GM21526 (cell line): ENCODE results near the gene RASL10A.

Source experiments
- ATAC-seq: cut with Tn5 transposase; IDR thresholded peaks from one replicate; pipeline ENCODE4 v1.9.1; 2021; ENCODE audit warnings: moderate library complexity; ENCODE audit not compliant: unreplicated experiment, low FRiP score

Gene RASL10A

DNA sequence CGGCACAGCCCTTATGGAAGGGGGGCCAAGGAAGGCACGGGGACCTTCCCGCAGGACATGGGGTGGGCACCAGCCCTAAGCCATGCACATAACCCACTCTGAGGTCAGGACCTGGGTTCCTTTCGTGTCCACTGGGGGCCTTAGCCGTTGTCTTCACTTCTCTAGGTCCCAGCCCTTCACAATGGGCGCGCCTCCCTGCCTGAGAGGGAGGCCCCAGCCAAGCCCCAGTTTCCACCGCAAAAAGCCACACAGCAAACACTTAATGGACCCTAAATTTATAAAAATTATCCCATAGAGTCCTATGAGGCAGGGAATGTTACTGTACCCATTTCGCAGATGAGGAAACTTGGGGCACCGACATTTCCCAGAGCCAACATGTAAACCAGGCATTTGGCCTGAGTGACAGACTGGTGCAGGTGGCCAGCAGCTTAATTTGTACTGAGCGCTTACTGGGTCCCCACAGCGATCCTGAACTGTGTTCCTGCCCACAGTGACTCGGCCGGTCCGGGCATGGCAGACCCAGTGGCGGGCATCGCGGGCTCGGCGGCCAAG lies 7.8 kb downstream of the RASL10A start:
- no peak for ATAC-seq

DNA sequence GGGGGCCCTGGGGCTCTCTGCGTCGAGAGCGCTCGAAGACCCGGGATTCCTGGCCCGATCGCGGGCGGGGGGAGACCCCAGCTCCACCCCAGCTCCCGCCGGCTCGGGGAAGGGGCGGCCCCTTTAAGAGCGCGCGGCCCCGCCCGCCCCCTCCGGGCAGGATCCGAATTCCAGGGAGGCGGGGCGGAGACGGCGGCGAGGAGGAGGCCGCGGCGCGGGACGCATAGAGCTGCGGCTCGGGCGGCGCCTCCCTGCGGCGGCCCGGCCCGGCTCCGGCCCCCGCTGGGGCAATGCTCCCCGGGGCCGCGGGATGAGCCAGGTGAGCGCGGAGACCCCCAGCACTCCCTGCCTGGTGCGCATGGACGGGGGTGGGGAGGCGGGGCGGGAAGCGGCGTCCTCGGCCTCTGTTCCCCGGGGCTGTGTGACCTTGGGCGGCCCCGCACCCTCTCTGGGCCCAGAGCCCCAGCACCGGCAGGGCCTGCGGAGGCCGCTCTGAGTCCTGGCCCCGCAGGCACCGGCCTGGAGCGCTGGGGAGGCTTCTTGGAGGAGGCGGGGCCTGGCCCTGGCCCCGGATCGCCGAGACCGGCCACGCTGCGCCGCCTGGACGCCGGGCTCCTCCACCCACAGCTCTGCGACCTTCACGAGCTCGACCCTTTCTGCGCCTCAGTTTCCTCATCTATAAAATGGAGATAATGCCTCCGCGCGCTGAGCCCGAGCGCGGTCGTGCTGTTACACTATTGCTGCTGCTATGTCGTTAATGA lies 8.5 kb downstream of the RASL10A start:
- ATAC-seq, result no peak

DNA sequence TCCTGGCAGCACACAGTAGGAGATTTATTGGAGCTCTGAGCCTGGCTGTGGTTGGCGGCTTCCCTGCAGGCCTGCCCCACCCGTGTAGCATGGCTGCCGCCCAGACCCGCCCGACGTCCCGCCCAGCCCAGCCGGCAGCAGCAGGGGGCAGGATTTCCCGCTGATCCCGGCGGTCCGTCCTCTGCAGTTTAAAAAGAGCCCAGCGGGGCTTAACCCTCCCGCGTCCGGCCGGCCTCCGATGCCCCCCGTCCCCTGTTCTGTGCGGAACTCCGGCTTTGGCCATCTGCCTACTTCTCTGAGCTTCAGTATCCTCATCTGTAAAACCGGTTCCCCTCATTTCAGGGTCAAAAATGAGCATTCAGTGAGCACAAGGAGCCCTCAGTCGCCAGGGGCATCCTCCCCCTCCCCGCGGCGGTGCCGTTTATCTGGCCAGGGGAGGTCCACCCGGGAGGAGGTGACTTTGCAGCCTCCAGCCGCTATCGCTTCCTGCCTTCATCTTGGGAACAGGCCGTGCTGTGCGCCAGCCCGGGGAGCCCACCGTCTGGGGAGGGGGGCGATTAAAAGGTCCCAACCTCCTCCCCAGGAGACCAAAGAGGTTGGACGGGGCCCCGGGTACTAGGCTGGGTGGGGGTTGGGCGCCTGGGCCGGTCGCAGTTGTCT lies 9.2 kb downstream of the RASL10A start, which contains the start of gene GAS2L1:
Gene GAS2L1, plus strand, starts transcription at position 476 of the 660 bp plus-strand sequence. CDS start 1,456 bp downstream, outside the sequence.
- ATAC-seq, result no peak

DNA sequence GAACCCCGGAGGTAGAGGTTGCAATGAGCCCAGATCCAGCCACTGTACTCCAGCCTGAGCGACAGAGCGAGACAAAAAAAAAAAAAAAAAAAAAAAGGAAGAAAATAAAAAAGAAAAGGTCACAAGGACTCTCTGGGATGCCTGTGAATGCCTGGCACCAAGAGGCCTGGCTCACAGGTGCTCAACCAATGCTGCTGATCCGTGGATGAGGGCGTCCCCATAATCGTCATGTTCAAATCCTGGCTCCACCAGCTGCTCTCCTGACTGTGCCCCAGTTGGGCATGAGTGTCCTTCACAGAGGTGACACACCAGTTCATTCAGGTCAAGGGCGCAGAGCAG lies 9.7 kb downstream of the RASL10A start:
- ATAC-seq, result no peak

DNA sequence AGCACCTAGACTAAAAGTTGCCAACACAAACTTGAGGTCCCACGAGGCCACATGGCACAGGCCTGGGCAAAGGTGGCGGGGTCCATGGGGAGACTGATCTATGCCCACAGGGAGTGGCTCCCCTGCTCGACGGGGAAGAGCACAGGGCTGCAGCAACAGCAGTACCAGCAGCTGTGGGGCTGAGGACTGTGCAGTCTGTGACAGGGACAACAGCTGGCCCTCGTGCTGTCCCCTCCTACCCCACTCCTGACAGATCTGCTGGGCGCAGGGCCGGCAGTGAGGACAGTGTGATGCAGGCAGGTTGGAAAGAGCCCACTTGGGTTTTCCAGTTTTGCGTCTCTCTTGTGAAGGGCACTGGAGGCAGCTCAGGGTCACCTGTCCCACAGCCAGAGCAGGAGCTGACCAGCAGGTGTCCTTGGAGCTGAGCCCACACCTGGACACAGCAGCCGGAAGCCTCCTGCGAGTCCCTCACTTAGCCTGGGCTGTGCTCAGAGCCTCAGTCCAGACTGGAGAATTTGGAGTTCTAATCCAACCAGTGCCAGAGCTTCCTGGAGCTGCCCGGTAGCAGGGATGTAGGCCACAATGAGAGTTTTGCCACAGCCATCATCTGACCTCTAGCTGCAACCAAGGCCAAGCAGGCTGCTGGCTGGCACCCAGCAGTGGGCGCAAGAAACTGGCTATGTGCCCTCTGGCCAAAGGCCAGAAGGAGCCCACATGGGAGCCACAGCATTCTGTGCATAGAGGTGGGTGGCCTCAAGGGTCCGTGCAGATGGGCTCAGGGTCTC lies 12.6 kb downstream of the RASL10A start:
- ATAC-seq, result no peak

DNA sequence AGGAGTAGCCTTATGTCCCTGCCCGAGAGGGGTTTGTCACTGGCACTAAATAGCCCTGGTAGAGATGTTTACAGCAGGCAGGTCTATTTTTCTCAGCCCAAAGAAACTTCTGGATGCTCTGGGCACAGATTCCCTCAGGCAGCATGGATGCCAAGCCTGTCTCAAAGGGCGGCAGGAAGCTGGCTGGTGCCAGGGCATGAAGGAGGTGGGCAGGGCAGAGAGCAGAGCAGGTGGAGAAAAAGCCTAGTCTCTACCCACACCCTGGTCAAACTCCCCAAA lies 13.2 kb downstream of the RASL10A start:
- ATAC-seq, result no peak

DNA sequence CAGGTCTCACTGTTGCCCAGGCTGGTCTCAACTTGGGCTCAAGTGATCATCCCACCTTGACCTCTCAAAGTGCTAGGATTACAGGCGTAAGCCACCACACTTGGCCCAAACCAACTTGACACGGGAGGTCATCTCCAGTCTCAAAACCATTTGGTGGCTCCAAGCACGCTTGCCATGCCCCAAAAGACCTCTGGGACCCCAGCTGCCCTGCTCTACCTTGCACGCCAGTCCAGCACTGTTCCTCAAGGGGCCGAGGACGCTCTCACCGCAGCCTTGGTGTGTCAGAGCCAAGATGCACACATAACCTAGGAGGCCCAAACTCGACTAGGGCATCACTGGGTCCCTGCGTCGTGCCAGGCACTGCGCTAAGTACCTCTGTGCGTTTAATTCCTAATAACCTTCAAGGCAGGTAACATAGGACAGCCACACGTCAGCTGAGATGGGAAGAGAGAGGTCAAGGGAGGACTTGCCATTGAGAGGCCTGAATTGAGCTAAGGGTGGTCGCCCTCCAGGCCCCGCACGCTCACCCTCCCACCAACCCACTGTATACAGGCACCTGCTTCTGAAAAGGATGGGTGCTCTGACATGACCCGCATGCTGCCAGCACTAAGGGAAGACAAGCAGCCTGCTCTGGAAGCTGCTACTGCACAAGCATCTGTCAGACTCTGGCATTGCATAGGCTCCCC lies 13.6 kb downstream of the RASL10A start:
- no peak for ATAC-seq

DNA sequence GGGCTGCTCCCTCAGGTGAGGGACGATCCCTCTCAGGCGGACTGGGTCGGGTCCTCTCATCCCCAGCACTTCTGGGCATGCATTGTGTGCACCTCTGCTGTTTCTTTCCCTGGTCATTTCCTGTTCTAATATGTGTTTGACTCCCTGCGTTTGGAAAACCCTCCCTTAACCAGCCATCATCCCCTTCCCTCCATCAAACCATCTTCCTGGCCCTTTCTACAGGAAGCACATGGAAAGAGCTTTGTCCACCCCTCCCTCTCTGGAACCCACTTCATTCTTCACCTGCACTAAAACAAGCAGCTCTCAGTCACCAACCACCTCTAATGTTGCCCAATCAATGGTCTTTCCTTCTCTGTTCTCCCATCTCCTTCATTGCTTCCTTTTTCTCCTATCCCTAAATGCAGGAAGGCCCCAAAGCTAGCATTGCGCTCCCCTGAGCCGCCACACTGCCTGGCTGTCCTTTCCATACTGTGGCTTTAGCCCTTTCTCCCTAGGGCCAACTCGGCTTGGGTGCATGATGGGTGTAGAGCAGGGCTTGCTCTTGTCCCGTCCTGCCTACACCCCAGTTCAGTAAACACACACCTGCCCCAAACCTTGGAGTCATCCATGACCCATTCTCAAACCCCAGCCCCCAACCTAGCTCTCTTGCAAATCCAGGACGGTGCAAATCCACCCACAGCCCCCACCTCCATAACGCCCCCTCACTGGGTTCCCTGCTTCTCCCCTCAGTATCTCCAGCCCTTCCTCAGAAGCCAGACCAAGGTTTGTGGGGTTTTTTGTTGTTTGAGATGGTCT lies 14.5 kb downstream of the RASL10A start:
- no peak for ATAC-seq

DNA sequence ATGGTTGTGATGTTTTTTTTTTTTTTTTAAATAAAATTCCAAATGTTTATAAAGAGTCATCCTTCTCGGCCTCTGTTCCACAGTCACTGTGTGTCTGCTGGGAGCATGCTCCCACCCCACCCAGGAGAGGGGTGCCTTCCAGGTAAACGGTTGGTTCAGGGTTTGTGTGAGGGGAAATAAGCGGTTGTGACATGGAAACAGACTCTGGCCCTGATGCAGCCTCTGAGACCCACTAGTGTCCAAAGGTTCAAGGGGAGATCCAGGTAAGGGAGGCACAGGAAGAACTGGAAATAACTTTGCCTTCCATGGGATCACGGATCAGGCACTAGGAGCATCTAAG lies 15.1 kb downstream of the RASL10A start:
- no peak for ATAC-seq

DNA sequence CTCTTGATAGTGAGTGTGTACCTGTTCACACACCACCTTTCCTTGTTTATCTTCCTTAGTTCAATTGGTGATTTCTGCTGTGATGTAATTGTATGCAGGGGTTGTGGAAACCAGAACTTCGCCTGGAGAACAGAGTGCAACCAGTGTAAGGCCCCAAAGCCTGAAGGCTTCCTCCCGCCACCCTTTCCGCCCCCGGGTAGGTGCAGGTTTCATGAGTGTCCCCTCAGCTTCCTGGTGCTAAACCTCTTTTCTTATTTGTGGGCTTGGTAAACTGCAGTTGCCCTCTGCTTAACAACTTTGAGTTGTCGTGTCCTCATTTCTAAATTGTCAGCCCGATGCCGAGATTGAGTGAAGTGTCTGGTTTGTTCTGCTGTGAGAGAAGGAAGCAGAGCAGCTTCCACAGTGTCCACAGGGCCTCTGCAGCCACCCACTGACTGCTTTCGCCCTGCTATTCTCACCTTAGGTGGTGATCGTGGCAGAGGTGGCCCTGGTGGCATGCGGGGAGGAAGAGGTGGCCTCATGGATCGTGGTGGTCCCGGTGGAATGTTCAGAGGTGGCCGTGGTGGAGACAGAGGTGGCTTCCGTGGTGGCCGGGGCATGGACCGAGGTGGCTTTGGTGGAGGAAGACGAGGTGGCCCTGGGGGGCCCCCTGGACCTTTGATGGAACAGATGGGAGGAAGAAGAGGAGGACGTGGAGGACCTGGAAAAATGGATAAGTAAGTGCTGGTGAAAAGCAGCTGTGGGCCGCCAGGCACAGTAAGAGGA lies 16.2 kb downstream of the RASL10A start:
- ATAC-seq, result no peak

DNA sequence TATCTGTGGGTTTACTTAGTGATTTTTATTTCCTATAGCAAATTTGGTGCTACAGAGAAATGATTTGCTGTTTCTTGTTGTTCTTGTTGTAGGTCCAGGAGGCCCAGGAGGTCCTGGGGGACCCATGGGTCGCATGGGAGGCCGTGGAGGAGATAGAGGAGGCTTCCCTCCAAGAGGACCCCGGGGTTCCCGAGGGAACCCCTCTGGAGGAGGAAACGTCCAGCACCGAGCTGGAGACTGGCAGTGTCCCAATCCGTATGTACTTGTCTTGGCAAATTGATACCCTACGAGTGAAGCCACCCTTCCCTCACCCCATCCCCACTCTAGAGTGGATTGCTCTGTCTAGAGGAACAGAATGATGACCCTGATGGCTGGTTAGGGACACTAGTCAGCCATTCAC lies 16.9 kb downstream of the RASL10A start:
- no peak for ATAC-seq

DNA sequence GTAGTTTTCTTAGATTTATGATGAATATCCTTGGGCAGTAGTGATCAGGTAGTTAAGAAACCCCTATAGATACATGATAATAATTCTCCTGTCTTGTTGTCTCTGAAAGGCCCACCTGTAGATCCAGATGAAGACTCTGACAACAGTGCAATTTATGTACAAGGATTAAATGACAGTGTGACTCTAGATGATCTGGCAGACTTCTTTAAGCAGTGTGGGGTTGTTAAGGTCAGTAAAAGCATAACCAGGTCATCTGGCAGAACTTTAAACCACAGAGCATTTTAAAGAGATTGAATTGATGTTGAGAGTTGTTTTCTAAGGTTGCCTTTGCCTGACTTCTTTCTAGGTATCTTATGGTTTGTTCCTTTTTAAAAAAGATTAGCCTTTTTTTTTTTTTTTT lies 23.1 kb downstream of the RASL10A start:
- ATAC-seq, result no peak

DNA sequence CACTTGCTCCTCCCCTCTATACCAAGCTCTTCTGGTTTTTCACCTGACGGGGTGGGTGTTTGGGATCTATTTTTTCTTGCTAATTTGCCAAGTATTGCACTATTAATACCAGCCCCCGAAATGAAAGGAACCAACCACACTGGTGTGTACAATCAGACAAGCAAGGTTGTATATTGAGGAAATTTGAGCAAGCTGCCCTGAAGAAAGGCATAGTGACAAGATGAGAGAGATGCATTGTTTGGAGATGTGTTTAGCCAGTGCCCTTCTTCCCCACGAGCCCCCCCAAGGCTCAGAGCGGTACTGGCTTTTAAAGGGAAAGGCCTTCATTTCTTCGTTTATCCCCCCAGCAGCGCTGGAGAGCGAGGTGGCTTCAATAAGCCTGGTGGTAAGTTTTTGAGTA lies 24.3 kb downstream of the RASL10A start:
- ATAC-seq, result no peak

DNA sequence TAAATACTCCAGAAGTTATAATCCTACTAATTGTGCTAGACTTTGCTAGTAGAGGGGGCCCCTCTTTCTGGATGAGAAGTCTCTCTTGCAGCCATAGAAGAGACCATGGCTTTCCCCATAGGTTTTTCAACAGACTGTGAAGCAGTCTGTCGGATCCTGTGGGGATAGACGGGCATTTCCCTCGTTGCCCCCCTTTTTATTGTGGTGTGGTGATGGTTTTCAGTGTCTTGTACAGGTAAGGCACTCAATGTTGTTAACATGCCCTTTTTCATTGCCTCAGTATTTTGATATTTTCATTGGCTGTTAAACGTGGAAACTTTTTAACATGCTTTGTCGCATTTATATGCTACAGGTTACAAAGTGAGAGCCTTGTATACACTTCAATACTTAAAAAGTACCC lies 25.4 kb downstream of the RASL10A start:
- ATAC-seq, result no peak

DNA sequence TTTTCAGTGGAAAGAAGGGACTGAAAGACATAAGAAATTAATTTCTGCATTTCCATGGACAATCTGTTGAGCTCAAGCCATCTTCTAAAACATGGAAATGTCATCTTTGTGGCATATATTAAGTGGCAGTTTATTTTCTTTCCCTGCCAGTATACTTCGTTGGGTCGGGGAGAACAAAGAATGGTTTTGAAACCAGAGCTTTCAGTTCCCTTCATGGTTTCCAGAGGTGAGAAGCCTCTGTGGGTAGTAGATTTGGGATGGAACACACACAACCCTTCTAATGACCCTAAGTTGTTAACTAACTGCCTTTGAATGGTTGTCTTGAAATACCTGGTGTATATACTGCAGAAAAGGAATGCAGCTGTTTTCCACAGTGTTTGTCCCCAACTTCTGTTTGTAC lies 26.7 kb downstream of the RASL10A start:
- no peak for ATAC-seq

DNA sequence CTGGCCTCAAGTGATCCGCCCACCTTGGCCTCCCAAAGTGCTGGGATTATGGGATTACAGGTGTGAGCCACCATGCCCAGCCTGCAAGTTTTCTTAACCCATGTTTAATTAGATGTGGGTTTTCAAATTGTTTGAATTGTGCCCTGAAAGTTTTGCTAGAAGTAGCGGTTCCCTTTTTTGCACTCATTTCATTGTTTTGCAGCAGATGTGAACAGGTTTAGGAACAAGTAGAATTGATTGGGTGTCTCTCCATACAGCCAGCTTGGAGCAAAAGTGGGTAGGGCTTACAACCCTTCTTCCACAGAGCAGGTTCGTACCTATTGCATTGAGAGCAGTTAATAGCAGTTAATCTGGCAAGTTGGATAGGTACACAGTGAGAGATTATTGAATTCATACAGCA lies 31.3 kb downstream of the RASL10A start:
- ATAC-seq, result no peak

DNA sequence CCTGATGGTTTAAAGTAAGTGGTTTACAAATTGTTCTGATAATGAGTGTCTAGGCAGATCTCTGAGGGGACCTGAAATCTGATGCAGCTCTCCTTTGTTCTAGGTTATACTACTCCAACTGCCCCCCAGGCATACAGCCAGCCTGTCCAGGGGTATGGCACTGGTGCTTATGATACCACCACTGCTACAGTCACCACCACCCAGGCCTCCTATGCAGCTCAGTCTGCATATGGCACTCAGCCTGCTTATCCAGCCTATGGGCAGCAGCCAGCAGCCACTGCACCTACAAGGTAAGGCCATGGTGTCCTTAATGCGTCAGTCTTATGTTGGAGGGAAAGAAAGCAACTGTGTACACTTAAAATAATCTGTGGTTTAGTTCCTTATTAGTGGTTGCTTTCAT lies 37.6 kb downstream of the RASL10A start:
- no peak for ATAC-seq

DNA sequence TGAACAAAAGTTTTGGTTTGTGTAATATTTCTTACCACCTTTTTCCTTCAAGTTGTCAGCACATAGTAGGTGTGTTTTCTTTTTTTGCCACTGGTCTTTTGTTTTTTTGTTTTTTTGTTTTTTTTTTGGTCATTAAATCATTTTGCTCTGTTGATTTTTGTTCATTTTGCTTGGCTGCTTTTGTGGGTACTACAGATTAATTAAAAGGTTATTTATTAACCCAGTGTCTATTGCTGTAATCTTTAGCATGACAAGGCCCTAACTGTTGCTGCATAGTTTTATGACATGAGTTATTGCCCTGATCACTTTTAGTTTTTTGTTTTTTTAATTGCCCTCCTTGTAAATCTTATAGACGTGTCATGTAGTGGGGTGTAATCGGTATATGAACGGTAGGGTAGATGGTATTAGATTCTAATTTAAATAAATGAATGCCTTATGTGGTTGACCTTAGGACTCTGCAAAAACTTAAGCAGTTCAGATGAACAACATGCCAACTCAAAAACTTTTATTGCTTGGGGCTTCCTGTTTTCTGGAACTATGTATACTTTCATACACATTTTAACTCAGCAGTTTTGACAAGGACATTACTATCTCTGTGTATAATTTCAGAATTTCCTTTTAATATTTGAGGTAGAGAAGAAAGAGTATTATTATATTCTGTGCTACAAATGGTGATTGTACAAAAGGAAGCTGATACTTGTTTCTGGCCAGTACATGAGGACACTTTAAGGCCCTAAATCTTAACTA lies 39.5 kb downstream of the RASL10A start:
- no peak for ATAC-seq

DNA sequence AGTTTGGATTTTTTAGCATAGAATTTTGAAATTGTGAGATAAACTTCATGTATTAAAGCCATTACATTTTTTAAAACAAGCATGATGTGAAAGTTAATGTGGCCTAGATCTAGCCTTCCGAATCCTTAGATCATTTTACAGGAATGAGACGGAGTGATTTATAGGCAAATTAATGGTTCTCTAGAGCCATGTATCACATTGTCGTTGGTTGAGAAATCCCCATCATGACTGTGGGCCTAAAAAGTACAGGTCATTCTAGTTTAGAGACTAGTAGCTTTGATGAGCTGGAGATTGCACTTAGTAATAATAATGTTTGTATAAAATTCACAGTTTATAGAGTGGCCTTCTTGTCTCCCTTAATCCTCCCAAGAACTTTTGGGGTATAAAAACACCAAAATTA lies 40.3 kb downstream of the RASL10A start:
- ATAC-seq, result no peak
